Type B pancreatic cell (in vitro differentiated cells): ENCODE data around the gene CD47. TPM values are rescaled to one million over a fixed set of nuclear protein-coding genes. Genes with fewer than 3 reads are reported as not detected.

Experiments used
- DNase-seq: peaks from one replicate; pipeline ENCODE4 v3.0.0; 2021; ENCODE audit warnings: mixed read lengths; ENCODE audit not compliant: unreplicated experiment; ENCODE audit errors: extremely low spot score
- H3K27ac Mint-ChIP-seq: 2 replicates; pipeline ENCODE4 v1.8.0; 2021; ENCODE audit warnings: mild to moderate bottlenecking, mixed read lengths
- H3K27me3 Mint-ChIP-seq: 2 replicates; pipeline ENCODE4 v1.8.0; 2021; ENCODE audit warnings: mixed read lengths
- H3K36me3 Mint-ChIP-seq: 2 replicates; pipeline ENCODE4 v1.8.0; 2021; ENCODE audit warnings: mixed read lengths
- H3K4me1 Mint-ChIP-seq: one replicate; pipeline ENCODE4 v1.8.0; 2021; ENCODE audit warnings: mixed read lengths; ENCODE audit not compliant: unreplicated experiment
- H3K4me3 Mint-ChIP-seq: 2 replicates; pipeline ENCODE4 v1.8.0; 2021; ENCODE audit warnings: mild to moderate bottlenecking, mixed read lengths
- H3K9me3 Mint-ChIP-seq: 2 replicates; pipeline ENCODE4 v1.8.0; 2021; ENCODE audit warnings: mixed read lengths
- CTCF ChIP-seq: fragments of 200-600 bp; sonication (generic); conservative IDR thresholded peaks from 2 replicates; pipeline ENCODE4 v1.5.0; 2021; ENCODE audit warnings: antibody characterized with exemption, mild to moderate bottlenecking
- total RNA-seq: library from RNA; stranded (reverse); gene quantifications from 2 replicates; pipeline ENCODE4 v1.2.1, GENCODE V29; 2021; ENCODE audit warnings: low replicate concordance

The CD47 gene
- total RNA-seq, 1 donor from 2014 or later: 113 TPM

- Mint-ChIP-seq H3K4me1 (peaks cover 40% of the 10 kb centered on the region), H3K27me3 (no peaks in the 10 kb centered on the region), H3K27ac (peak overlapping the region; percentile 77), H3K9me3 (no peaks in the 10 kb centered on the region), H3K4me3 (no peak overlapping the region), H3K36me3 (no peaks in the 10 kb centered on the region)
- no peak for DNase-seq
- no peak for TF ChIP-seq CTCF
These were observed 9.0 kb upstream of the CD47 start for GRCh38 chr3:108099679-108100428.

- H3K36me3 Mint-ChIP-seq: no peaks in the 10 kb centered on the region
- no peak for TF ChIP-seq CTCF
- no peak for DNase-seq
- no peaks in the 10 kb centered on the region for H3K27me3 Mint-ChIP-seq
- peak overlapping the region; percentile 21 for H3K4me3 Mint-ChIP-seq
- H3K27ac Mint-ChIP-seq: peak overlapping the region; percentile 77
- H3K4me1 Mint-ChIP-seq: peaks cover 36% of the 10 kb centered on the region
- no peaks in the 10 kb centered on the region for H3K9me3 Mint-ChIP-seq
These were observed 8.4 kb upstream of the CD47 start for GRCh38 chr3:108099244-108099643.

GRCh38 chr3:108098003-108098370 is 7.2 kb upstream of the CD47 start:
- H3K27ac Mint-ChIP-seq: no peak overlapping the region
- no peaks in the 10 kb centered on the region for H3K27me3 Mint-ChIP-seq
- H3K9me3 Mint-ChIP-seq: no peaks in the 10 kb centered on the region
- H3K4me3 Mint-ChIP-seq: no peak overlapping the region
- H3K4me1 Mint-ChIP-seq: peaks cover 24% of the 10 kb centered on the region
- no peaks in the 10 kb centered on the region for H3K36me3 Mint-ChIP-seq
- DNase-seq: no peak
- TF ChIP-seq CTCF: no peak

- no peaks in the 10 kb centered on the region for H3K27me3 Mint-ChIP-seq
- no peaks in the 10 kb centered on the region for H3K9me3 Mint-ChIP-seq
- H3K4me3 Mint-ChIP-seq: no peak overlapping the region
- H3K36me3 Mint-ChIP-seq: no peaks in the 10 kb centered on the region
- DNase-seq: no peak
- H3K27ac Mint-ChIP-seq: no peak overlapping the region
- no peak for TF ChIP-seq CTCF
- H3K4me1 Mint-ChIP-seq: peaks cover 19% of the 10 kb centered on the region
These were observed 6.6 kb upstream of the CD47 start for GRCh38 chr3:108097322-108098002.

GRCh38 chr3:108096532-108097321 is 5.9 kb upstream of the CD47 start:
- Mint-ChIP-seq H3K4me1 (peaks cover 16% of the 10 kb centered on the region), H3K27ac (peak overlapping the region; percentile 78), H3K36me3 (peaks cover under 1% of the 10 kb centered on the region), H3K9me3 (peaks cover 1% of the 10 kb centered on the region), H3K4me3 (peak overlapping the region; percentile 27), H3K27me3 (peaks cover 4% of the 10 kb centered on the region)
- no peak for DNase-seq
- no peak for TF ChIP-seq CTCF
